ENCODE measurements around the gene MAPK8.

DNA sequence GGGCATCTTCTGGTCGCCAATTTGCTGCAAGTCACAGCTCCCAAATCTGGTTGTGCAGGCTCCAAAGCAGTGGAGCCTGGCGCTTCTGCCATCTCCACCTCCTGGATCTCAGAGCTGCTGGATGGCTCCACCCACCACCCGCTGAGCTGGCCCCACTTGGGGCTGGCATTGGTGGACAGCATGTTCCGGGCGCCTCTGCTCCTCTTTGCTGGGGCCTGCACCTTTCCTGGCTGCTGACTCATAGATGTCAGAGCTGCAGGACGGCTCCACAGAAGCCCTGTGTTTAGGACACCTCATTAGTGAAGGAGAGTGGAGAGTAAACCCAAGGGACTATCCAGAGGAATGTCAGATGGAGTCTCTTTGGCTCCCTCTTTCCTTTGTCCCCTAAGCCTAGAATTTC is 27.4 kb downstream of the MAPK8 start:
- TF ChIP-seq, protein P1, sequence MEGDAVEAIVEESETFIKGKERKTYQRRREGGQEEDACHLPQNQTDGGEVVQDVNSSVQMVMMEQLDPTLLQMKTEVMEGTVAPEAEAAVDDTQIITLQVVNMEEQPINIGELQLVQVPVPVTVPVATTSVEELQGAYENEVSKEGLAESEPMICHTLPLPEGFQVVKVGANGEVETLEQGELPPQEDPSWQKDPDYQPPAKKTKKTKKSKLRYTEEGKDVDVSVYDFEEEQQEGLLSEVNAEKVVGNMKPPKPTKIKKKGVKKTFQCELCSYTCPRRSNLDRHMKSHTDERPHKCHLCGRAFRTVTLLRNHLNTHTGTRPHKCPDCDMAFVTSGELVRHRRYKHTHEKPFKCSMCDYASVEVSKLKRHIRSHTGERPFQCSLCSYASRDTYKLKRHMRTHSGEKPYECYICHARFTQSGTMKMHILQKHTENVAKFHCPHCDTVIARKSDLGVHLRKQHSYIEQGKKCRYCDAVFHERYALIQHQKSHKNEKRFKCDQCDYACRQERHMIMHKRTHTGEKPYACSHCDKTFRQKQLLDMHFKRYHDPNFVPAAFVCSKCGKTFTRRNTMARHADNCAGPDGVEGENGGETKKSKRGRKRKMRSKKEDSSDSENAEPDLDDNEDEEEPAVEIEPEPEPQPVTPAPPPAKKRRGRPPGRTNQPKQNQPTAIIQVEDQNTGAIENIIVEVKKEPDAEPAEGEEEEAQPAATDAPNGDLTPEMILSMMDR (IDR thresholded peaks at IDR 0.05; ENCODE audit: insufficient read depth, low read depth, low read length): no peak
- no peak for TF ChIP-seq EZH2 (IDR thresholded peaks at IDR 0.05; ENCODE audit: insufficient read depth, low read length)
